SW480 (cell line): ENCODE measurements around the gene DRAP1.

Experiments
- DNase-seq: peaks from one replicate; pipeline ENCODE4 v3.0.0-alpha.2; 2016; ENCODE audit warnings: low spot score

DRAP1 gene

DNA sequence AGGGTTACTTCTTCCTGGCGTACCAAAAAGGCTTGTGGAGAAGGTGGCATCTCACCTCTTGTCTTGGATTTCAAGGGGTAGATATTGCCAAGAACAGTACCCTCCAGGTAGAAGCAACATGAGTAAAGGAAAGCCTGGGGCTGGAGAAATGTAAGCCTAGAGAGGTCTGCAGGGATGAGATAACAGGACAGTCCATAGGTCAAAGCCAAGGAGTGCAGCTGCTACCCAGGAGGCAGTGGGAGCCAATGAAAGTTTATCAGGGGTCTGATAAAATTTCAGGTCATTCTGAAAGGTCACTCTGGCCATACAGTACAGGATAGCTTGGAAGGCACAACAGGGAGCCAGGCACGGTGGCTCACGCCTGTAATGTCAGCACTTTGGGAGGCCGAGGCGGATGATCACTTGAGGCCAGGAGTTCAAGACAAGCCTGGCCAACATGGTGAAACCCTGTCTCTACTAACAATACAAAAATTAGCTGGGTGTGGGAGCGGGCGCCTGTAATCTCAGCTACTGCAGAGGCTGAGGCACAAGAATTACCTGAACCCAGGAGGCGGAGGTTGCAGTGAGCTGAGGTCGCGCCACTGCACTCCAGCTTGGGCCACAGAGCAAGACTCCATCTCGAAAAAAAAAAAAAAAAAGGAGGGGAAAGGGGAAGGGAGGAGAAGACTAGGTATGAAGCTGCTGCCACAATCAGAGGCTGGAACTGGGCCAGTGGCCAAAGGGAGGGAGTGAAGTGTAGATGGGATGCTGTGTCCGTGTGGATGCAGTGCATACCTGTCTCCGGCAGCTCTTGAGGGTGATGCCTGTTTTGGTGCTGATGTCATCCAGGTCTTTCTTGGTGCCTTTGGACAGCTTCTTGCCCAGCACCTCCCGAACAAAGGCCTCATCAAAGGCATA lies 32.2 kb upstream of the DRAP1 start:
- DNase-seq: no peak

DNA sequence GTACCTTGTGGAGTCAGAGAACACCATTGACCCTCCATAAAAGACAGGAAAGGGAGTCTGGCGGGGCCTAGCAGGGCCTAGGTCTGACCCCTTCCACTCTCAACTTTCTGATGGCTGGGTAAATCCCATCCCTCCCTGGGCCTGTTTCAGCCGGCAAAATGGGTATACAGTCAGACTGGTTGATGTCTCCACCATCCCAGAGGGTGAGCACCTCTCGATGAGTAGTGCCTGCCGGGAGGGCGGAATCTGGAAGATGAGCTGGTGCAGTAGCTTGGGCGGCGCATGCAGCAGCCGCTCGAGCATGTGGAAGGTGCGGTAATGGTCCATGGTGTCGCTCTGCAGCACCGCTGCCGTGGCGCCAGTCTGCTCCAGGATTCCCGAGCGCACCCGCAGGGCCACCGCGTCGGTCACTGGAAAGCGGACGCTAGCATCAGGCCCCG lies 31.5 kb upstream of the DRAP1 start:
- DNase-seq: no peak

DNA sequence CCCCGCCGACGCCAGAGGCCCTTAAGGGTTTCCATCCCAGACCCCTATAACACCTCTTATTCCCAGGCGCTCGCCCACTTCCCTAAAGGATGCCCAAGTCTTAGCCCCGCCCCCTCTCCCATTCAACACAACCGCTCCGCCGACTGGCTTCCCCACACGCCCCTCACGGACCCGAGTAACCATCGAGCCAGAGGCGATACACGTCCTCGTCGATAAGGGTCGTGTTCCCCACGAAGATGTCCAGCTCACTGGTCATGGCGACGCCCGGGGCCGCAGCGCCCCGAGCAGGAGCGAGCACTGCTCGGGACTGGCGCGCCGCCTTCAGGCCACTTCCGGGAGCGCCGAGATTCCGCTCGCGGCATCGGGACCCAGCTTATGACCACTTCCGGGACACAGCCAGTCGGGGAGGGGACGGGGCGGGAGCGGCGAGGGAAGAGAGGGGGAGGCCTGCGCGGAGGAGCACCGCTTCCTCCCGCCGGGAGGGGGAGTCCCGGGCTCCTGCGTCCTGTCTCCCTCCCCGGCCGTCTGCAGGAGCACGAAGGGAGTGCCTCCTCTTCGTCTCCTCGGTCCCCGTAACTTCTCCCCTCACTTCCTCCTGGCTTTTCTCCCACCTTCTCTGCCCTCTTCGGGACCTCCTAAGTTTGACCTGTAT lies 30.9 kb upstream of the DRAP1 start, which contains the start of gene FIBP:
Gene FIBP, minus strand, starts transcription at position 309 of the 652 bp plus-strand sequence. Its CDS starts 53 bp downstream, at position 256.
- peak; percentile 97 for DNase-seq

DNA sequence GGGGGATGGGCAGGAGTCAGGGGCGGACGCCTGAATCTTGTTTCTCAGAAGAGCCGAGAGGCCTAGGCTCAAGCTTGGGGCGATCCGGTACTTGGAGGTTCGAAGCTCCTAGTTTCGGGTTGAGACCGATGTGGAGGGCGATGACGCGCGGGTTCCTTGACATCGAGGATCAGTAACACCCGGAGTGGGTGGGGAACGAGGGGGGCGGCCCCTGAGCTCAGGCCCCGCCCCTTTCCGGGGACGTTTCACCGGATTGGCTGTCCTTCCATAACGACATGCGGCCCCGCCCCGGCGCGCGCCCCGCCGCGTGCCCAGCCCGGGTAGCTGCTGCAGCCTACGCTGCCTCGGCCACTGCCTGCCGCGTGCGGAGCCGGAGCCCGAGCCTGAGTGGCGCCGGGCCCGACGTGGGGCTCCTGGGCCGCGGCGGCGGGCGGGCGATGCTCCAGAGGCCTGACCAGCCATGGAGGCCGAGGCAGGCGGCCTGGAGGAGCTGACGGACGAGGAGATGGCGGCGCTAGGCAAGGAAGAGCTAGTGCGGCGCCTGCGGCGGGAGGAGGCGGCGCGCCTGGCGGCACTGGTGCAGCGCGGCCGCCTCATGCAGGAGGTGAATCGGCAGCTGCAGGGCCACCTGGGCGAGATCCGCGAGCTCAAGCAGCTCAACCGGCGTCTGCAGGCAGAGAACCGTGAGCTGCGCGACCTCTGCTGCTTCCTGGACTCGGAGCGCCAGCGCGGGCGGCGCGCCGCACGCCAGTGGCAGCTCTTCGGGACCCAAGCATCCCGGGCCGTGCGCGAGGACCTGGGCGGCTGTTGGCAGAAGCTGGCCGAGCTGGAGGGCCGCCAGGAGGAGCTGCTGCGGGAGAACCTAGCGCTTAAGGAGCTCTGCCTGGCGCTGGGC lies 28.7 kb upstream of the DRAP1 start, which contains the start of gene CCDC85B:
Gene CCDC85B, plus strand, starts transcription at position 350 of the 895 bp plus-strand sequence. Its CDS starts 111 bp downstream, at position 461.
- peak; percentile 92 for DNase-seq

DNA sequence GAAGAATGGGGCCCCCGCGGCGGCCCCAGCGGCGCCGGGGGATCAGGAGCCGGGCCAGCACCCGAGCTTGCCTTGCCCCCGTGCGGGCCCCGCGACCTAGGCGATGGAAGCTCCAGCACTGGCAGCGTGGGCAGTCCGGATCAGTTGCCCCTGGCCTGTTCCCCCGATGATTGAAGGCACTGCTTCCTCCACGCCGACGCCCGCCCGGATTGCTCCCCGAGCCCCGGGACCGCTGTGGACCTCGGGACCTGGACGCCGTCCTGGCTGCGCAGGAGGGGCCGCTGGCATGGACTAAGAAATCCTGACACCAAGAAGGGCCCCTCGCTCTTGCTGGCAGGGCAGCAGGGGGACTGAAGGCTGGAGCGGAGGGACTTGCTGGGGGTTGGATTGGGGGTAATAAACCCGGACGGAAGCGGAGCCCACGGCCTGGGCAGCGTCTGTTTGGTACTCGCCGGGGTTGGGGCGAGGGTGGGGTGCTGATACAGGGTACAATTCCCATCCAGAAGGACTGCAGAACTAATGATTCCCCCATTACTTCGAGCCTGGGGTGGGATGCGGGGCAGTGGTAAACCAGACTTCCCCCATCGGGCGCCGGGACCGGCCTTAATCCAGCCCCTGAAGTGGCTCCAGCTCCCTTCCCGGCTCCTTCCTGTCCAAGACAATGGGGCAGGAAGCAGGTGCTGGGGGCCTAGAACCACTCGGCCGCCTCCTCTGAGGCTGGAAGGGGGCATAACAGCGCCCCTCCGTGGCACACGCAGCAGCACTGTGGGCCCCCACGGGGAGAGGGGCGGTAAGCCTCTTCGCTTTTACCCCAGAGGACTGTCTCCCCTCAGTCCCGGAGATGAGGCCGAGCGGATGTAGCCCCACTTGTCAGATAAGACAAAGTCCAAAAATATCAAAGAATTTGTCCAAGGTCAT lies 27.7 kb upstream of the DRAP1 start:
- peak; percentile 74 for DNase-seq

DNA sequence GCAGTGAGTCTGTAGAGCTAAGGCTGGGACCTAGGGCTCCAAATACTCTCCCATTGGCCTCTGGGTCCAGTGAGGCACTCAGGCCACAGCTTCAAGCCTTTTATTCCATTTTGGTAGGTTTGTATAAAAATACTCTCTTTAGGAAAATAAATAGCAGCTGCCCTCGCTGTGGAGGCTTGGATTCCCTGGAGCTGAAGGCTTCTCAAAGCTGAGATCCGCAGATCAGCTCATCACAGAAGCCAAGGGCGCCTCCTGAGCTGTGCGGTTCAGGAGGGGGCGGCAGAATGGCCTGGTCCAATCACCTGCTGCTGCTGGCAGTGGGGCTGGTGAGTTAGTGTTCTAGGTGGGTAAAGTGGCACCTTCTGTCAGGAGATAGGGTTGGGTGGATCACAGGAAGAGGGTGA lies 27.1 kb upstream of the DRAP1 start:
- DNase-seq: peak; percentile 65

DNA sequence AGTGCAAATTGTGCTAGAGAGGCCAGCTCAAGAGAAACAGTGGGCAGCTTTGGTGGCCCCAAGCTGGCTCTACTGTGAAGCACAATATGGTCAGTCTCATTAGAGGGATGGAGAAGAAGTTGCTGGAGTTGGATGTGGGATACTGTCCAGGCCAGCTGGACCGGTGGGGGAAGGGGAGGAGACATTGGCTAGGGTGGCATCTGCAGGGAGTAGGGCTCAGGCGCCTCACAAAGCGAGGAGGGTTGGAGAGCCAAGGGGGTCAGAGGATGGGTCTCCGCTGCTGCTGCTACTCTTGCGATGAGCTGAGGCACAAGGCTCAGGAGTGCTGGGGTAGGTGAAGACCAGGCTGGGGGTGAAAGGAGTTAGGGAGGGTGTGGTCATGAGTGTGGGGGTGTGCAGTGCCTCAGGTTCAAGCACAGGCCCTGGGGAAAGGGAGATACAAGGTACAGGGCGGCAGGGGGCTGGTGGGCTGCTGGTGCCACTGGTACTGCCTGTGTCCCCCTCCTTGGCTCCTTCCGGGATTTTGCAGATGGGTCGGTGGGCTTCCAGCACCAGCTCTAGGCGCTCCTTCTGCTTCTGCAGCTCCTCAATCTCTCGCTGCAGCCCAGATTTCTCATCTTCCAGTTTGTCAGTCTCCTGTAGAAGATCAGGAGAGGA lies 26.4 kb upstream of the DRAP1 start:
- no peak for DNase-seq

DNA sequence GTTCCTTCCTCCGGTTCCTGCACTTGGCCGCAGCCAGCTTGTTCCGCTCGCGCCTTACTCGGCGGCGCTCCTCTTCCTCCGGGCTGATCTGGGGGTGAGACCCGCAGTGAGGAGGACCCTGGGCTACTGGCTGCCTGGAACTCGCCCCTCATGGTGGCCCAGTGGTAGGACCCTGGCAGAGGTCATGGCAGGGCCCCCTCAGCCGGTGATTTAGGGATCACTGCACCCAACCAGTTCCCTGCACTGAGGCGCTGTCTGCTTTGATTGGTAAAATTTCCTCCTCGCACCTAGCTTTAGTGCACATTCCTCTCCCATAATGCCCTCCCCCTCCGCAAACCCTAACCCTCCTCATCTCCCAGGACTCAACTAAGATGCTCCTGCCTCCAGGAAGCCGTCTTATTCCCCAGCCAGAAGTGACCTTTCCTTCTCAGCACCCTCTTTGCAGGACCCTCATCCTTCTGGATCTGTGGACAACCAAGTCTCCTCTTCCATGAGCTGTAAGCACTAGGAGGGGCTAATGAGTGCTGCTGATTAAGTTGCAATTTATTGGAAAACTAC lies 25.1 kb upstream of the DRAP1 start:
- DNase-seq: no peak

DNA sequence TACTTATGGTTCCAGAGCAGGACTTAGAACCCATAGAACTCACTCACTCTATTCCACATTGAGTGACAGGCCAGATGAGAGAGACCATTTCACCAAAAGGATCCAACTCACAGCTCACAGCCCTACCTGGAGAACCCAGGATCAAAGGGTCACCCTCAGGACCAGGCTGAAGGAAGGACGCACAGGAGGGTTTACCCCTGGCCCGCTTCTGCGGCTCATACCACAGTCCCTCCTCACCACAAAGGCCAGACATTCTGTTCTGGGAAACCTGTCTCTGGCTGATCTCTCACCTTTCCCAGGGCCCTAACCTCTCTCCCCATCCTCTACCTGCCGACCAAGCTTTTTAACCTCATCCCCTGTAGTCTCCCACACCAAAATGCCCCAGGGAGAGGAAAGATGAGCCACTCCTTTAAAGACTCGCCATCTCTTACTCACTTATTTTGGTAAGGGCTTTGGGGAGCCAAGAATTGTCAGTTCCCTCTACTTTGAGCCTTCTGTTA lies 23.7 kb upstream of the DRAP1 start:
- DNase-seq: no peak

DNA sequence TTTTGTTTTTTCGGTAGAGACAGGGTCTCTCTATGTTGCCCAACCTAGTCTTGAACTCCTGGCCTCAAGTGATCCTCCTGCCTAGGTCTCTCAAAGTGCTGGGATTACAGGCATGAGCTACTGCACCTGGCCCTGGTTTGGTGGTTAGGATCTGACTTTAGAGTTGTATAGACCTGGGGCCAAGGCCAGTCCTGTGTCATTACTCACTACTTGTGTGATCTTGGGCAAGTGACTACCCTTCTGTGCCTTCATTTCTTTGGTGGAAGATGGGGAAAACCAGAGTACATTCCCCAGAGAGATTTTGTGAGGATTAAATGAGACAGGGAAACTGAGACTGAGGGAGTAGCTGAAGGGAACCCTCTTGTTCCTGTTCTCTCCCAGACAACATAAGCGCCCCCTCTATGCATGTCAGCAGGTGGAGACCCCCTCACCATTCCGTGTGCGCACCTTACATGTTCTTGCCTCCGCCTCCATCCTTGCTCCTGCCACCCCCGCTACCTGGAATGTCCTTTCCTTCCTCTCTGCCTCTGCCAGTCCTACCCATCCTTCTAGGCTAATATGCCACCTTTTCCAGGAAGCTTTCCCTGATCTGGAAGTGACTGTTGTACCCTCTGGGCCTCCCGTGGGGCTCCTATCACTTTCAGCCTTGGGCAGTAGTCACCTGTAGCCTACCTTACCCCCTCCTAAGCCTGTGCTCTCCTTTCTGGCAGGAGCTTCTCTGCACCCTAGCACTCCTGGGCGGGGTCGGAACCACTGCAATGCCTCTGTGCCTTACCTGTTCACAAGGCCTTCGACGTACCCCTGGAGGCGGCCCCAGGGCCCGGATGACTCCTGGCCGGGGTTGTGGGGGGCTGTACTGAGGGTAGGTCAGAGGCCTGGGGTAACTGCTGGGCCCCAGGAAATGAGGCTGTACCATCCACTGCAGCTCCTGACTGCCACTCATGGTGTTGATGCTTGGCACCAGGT lies 22.9 kb upstream of the DRAP1 start:
- no peak for DNase-seq

DNA sequence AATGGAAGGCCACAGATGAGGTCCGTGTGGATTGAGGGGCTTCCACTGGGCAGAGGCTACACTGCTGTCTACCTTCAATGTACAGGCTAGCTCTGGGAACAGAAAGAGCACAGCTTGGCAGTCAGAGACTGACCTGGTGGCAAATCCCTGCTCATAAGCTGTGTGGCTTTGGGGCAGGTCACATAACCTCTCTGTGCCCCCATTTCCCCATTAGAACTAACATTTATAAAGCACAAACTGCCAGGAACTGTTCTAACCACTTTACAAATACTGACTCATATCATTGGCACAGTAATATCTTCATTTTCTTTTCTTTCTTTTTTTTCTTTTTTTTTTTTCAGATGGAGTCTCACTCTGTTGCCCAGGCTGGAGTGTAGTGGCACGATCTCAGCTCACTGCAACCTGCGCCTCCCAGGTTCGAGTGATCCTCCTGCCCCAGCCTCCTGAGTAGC lies 22.2 kb upstream of the DRAP1 start:
- no peak for DNase-seq

DNA sequence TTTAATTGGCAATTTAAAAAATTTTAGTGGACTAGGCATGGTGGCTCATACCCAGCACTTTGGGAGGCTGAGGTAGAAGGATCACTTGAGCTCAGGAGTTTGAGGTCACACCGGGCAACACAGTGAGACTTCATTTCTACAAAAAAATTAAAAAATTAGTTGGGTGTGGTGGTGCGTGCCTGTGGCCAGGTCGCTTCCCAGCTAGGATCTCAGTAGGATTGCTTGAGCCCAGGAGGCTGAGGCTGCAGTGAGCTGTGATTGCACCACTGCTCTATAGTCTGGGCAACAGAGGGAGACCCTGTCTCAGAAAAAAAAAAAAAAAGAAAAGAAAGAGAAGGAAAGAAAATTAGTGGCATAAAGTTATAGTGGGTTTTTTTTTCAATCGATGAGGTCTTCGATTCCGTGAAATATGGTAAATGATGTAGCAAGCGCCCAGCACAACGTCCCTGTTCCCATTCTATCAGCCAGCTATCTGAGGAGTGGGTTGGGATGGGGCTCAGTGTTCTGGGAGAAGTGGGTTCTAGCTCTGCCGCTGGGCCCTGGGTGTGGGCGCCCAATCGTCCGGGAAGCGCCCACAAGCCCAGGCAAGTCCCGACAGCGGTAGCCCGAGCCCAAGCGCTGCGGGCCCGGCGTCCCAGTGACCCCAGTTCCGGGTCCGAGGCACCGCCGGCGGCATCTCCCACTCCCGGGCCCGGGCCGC lies 20.4 kb upstream of the DRAP1 start:
- DNase-seq: no peak

DNA sequence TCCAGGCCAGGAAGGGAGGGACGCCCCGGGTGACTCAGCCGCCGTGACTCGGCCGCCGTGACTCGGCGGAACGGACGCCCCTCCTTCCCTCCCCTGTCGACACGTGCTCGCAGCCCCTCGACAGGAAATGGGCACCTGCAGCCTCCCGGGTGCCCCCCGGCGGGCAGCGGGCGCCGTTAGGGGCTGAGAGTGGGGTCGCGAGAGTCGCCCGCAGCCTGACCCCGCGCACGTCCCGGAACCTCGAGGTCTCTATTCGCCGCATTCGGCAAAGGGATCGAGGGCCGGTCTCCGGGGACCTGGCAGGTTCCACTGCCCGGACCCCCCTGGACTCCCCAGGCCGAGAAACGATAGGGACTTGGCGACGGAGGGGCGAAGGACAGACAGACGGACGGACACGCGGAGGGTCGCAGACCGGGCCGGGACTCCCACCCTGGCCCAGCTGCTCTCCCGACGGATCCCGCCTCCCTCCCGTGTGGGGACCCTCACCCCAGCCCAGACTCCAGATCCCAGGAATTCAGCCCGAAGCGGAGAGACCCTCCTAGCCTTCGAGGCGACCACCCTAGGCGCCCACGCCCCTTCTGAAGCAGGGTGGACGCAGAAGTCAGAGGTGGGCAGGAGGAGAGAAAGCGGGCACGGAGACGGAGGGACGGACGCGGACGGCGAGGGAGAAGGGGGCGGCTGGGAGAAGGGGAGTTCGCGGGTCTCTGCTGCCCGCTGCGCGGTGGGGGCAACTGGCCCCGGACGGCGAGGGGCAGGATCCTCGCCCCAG lies 19.7 kb upstream of the DRAP1 start:
- DNase-seq: peak; percentile 83

DNA sequence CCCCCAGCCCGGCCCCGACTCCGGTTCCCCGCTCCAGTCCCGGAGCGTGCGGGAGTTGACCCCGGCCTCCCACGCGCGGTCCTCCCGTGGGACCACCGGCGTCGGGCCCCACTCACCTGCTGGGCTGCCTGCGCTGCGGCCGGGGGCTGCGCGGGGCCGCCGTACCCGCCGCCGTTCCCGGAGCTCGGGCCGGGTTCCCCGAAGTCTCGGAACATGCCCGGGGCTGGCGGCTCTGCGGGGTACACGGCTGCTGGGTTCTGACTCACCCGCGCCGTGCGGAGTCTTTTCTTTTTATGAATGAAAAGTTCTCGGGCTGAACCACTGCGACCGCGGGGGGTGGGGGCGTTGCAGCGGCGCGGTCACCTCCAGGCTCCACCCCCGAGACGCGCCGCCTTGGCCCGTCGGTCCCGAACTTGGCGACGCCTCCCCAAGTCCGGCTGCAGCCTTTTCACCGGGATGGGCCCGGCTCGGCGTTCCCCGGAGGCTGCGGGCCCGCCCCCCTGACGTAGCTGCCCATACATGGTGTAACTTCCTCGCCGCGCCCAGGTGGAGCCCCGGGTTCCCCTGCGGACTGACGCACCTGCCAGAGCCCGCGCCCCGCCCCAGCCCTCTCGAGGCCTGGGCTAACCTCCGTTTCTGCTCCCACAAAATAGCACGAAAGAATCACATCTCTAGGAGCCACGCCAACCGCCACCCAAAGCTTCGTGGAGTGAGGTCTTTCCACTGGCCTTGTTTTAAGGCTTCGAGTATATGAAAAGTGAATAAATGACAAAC lies 18.9 kb upstream of the DRAP1 start, which contains the start of gene FOSL1:
Gene FOSL1, minus strand, starts transcription at position 264 of the 774 bp plus-strand sequence. Its CDS starts 49 bp downstream, at position 215.
- peak; percentile 99 for DNase-seq

DNA sequence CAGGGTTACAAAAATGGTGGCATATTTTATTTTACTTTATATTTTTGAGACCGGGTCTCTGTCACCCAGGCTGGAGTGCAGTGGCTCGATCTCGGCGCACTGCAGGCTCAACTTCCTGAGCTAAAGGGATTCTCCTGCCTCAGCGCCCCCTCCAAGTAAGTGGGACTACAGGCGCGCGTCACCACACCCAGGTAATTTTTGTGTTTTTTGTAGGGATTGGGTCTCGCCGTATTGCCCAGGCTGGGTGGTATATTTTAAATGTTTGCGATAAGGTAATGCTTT lies 18.4 kb upstream of the DRAP1 start:
- DNase-seq: no peak

DNA sequence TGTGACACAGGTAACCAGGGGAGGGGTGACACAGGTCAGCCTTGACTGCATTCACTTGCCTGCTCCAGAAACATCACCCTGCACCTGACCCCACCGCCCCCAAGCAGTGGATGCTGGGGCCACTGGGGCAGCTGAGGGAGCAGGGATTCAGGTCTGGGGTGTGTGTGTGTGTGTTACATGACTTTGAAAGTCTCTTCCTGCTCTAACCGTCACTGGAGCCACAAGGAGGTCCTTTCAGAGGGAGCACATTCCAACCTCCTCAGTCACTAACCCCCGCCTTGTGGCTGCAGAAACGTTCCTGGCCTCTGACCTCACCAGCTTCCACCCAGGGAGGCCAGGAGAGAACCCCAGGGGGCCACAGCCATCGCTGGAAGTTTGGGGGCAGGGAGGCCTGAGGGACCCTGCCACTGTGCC lies 16.2 kb upstream of the DRAP1 start:
- peak; percentile 99 for DNase-seq
